Measurements from ENCODE around the gene PTPRN2. TPM values are rescaled to one million over a fixed set of nuclear protein-coding genes. Genes with fewer than 3 reads are reported as not detected.

The PTPRN2 gene
- total RNA-seq, 1 experiment from 2014 or later, result 1.2 TPM

- Histone ChIP-seq H3K27me3 (replicated peaks) (no peaks in the 10 kb centered on the region), H3K4me3 (no peak overlapping the region), H3K27ac (no peak overlapping the region), H3K36me3 (no peaks in the 10 kb centered on the region), H3K9me3 (replicated peaks) (peaks cover 24% of the 10 kb centered on the region), H3K4me1 (replicated peaks) (no peaks in the 10 kb centered on the region)
- no peak for DNase-seq (ENCODE audit: low read depth in 1 of 2, low spot score in 2 of 2)
Observed at GRCh38 chr7:158124671-158125079, 462.9 kb downstream of the PTPRN2 start.

- H3K36me3 ChIP-seq, result no peaks in the 10 kb centered on the region
- no peaks in the 10 kb centered on the region for H3K4me1 ChIP-seq (replicated peaks)
- no peak overlapping the region for H3K4me3 ChIP-seq
- H3K27ac ChIP-seq, result no peak overlapping the region
- H3K27me3 ChIP-seq (replicated peaks), result no peaks in the 10 kb centered on the region
- no peak for DNase-seq (ENCODE audit: low read depth in 1 of 2, low spot score in 2 of 2)
- peaks cover 18% of the 10 kb centered on the region for H3K9me3 ChIP-seq (replicated peaks)
Observed at GRCh38 chr7:158123753-158124152, 463.9 kb downstream of the PTPRN2 start.

GRCh38 chr7:158123214-158123613 lies 464.4 kb downstream of the PTPRN2 start:
- Histone ChIP-seq H3K4me1 (replicated peaks) (no peaks in the 10 kb centered on the region), H3K4me3 (no peak overlapping the region), H3K36me3 (no peaks in the 10 kb centered on the region), H3K27ac (no peak overlapping the region), H3K9me3 (replicated peaks) (peaks cover 18% of the 10 kb centered on the region), H3K27me3 (replicated peaks) (no peaks in the 10 kb centered on the region)
- no peak for DNase-seq (ENCODE audit: low read depth in 1 of 2, low spot score in 2 of 2)

- Histone ChIP-seq H3K4me1 (replicated peaks) (no peaks in the 10 kb centered on the region), H3K9me3 (replicated peaks) (peaks cover 12% of the 10 kb centered on the region), H3K4me3 (no peak overlapping the region), H3K36me3 (no peaks in the 10 kb centered on the region), H3K27ac (no peak overlapping the region), H3K27me3 (replicated peaks) (no peaks in the 10 kb centered on the region)
- no peak for DNase-seq (ENCODE audit: low read depth in 1 of 2, low spot score in 2 of 2)
Observed at GRCh38 chr7:158121441-158122045, 466.1 kb downstream of the PTPRN2 start.

- Histone ChIP-seq H3K4me3 (no peak overlapping the region), H3K4me1 (replicated peaks) (no peaks in the 10 kb centered on the region), H3K27me3 (replicated peaks) (no peaks in the 10 kb centered on the region), H3K9me3 (replicated peaks) (peaks cover 14% of the 10 kb centered on the region), H3K36me3 (no peaks in the 10 kb centered on the region), H3K27ac (no peak overlapping the region)
- no peak for DNase-seq (ENCODE audit: low read depth in 1 of 2, low spot score in 2 of 2)
Observed at GRCh38 chr7:158120716-158121115, 466.9 kb downstream of the PTPRN2 start.

- H3K36me3 ChIP-seq, result no peaks in the 10 kb centered on the region
- H3K4me3 ChIP-seq, result no peak overlapping the region
- H3K9me3 ChIP-seq (replicated peaks), result peaks cover 14% of the 10 kb centered on the region
- no peaks in the 10 kb centered on the region for H3K4me1 ChIP-seq (replicated peaks)
- no peaks in the 10 kb centered on the region for H3K27me3 ChIP-seq (replicated peaks)
- DNase-seq (ENCODE audit: low read depth in 1 of 2, low spot score in 2 of 2), result no peak
- H3K27ac ChIP-seq, result no peak overlapping the region
Observed at GRCh38 chr7:158120316-158120715, 467.3 kb downstream of the PTPRN2 start.

- H3K36me3 ChIP-seq, result no peaks in the 10 kb centered on the region
- no peak overlapping the region for H3K27ac ChIP-seq
- H3K27me3 ChIP-seq (replicated peaks), result no peaks in the 10 kb centered on the region
- H3K4me3 ChIP-seq, result no peak overlapping the region
- no peaks in the 10 kb centered on the region for H3K4me1 ChIP-seq (replicated peaks)
- peaks cover 16% of the 10 kb centered on the region for H3K9me3 ChIP-seq (replicated peaks)
- no peak for DNase-seq (ENCODE audit: low read depth in 1 of 2, low spot score in 2 of 2)
Observed at GRCh38 chr7:158117341-158118222, 470.0 kb downstream of the PTPRN2 start.

- Histone ChIP-seq H3K4me3 (no peak overlapping the region), H3K27me3 (replicated peaks) (no peaks in the 10 kb centered on the region), H3K9me3 (replicated peaks) (peaks cover 20% of the 10 kb centered on the region), H3K4me1 (replicated peaks) (no peaks in the 10 kb centered on the region), H3K36me3 (no peaks in the 10 kb centered on the region), H3K27ac (no peak overlapping the region)
- DNase-seq (ENCODE audit: low read depth in 1 of 2, low spot score in 2 of 2), result no peak
Observed at GRCh38 chr7:158116235-158116634, 471.4 kb downstream of the PTPRN2 start.

GRCh38 chr7:158114056-158114850 lies 473.4 kb downstream of the PTPRN2 start:
- Histone ChIP-seq H3K27me3 (replicated peaks) (no peaks in the 10 kb centered on the region), H3K27ac (no peak overlapping the region), H3K36me3 (no peaks in the 10 kb centered on the region), H3K4me3 (no peak overlapping the region), H3K4me1 (replicated peaks) (no peaks in the 10 kb centered on the region), H3K9me3 (replicated peaks) (peaks cover 29% of the 10 kb centered on the region)
- DNase-seq (ENCODE audit: low read depth in 1 of 2, low spot score in 2 of 2), result peak in 1 of 2 experiments; percentile 31

- H3K4me1 ChIP-seq (replicated peaks), result no peaks in the 10 kb centered on the region
- H3K4me3 ChIP-seq, result no peak overlapping the region
- no peak overlapping the region for H3K27ac ChIP-seq
- H3K36me3 ChIP-seq, result no peaks in the 10 kb centered on the region
- no peaks in the 10 kb centered on the region for H3K27me3 ChIP-seq (replicated peaks)
- peaks cover 31% of the 10 kb centered on the region for H3K9me3 ChIP-seq (replicated peaks)
- DNase-seq (ENCODE audit: low read depth in 1 of 2, low spot score in 2 of 2), result peak in 1 of 2 experiments; percentile 36
Observed at GRCh38 chr7:158113321-158114025, 474.1 kb downstream of the PTPRN2 start.

GRCh38 chr7:158112571-158113320 lies 474.9 kb downstream of the PTPRN2 start:
- Histone ChIP-seq H3K27me3 (replicated peaks) (no peaks in the 10 kb centered on the region), H3K4me1 (replicated peaks) (no peaks in the 10 kb centered on the region), H3K4me3 (no peak overlapping the region), H3K9me3 (replicated peaks) (peaks cover 38% of the 10 kb centered on the region), H3K36me3 (no peaks in the 10 kb centered on the region), H3K27ac (no peak overlapping the region)
- peak in 1 of 2 experiments; percentile 31 for DNase-seq (ENCODE audit: low read depth in 1 of 2, low spot score in 2 of 2)

GRCh38 chr7:158111906-158112570 lies 475.6 kb downstream of the PTPRN2 start:
- Histone ChIP-seq H3K9me3 (replicated peaks) (peaks cover 38% of the 10 kb centered on the region), H3K27me3 (replicated peaks) (no peaks in the 10 kb centered on the region), H3K27ac (no peak overlapping the region), H3K4me3 (no peak overlapping the region), H3K4me1 (replicated peaks) (no peaks in the 10 kb centered on the region), H3K36me3 (no peaks in the 10 kb centered on the region)
- DNase-seq (ENCODE audit: low read depth in 1 of 2, low spot score in 2 of 2), result peak in 1 of 2 experiments; percentile 28
